Neural progenitor cell (in vitro differentiated cells): ENCODE measurements around the gene CUL7.

Experiments used
- CTCF ChIP-seq: fragments of 200-600 bp; sonication (generic); IDR thresholded peaks from 2 replicates; pipeline ENCODE4 v1.5.1; 2017; ENCODE audit warnings: antibody characterized with exemption, mild to moderate bottlenecking
- EZH2 ChIP-seq: fragments of 200-600 bp; sonication (generic); IDR thresholded peaks from 2 replicates; pipeline ENCODE4 v1.6.1; 2017; ENCODE audit warnings: antibody characterized with exemption, mild to moderate bottlenecking, moderate library complexity

- TF ChIP-seq EZH2 (no peak), CTCF (no peak)
These were observed 32.5 kb upstream of the CUL7 start for GRCh38 chr6:43086022-43086658.
